ENCODE results near the gene ASTL.
"Not testable (repeated sequence)": the region's sequence is repeated elsewhere in the genome, so short reads cannot be mapped to it uniquely, and the experiment has no call there.

Gene ASTL

DNA sequence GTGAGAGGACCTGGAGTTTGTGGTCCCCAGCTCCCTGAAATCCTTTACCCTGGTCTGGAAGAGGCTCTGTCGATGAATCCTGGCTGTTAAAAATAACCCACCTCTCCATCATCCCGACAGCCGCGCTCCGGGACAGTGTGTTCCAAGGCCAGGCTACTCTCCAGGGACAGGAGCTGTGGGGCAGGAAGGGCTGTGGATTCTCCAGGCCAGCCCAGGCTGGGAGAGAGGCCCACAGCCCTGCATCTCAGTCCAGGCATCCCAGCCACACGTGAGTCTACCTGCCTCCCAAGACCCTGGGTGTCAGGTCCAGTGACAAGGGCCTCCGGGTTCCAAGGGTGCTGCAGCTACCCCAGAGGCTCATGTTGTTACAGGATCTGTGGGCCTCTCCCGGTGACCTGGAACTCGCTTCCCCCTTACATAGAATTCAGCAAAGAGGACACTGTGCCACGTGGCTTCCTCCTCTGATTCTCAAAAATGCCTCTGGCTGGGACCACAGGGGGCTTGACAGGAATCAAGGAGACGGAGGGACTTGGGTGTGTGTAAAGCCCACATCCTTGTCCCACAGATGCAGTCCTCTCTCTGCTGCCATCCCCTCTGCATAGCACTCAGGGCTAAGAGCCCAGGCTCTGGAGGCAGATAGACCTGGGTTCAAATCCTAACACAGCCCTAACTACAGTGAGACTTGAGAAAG lies 39.3 kb downstream of the ASTL start:
- no peak for DNase-seq (ENCODE audit: low read depth)

DNA sequence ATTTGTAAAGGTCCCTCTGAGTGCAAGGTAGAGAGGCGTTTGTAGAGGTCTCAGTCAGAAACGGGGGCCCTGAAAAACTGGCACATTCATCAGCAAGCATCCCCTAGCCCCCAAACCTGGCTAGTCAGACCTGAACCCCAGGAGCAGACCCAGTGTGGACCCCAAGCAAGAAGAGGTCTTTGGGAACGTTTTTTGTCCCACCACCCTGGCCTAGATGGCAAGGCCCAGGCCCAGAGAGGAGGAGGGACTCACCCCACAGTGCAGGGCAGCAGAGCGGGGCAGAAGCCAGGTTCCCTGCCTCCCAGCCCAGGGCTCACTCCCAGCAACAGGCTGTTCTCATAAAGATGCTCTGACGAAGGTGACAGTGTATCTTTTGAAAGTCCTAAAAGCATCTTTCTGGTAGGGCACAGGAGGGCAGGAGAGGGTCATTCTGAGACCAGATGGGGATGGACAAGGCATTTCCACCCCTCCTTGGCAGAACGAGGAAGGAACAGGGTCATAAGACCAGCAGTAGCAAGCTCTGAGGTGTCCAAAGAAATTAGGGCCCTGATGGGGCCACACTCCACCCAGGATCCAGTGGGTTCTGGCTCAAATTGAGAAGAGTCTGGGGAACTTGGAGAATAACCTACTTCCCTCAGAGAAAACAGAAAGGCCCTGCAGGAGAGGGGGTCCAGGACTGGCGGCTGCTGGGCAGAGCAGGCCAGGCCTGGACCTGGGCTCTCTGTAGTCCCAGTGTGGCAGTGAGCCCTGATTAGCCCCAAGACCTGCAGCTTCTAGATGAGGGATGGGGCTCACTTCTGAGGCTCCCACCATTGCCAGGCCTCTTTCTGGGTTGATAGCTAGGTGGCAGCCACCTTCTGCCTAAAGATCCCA lies 40.1 kb downstream of the ASTL start:
- no peak for DNase-seq (ENCODE audit: low read depth)

DNA sequence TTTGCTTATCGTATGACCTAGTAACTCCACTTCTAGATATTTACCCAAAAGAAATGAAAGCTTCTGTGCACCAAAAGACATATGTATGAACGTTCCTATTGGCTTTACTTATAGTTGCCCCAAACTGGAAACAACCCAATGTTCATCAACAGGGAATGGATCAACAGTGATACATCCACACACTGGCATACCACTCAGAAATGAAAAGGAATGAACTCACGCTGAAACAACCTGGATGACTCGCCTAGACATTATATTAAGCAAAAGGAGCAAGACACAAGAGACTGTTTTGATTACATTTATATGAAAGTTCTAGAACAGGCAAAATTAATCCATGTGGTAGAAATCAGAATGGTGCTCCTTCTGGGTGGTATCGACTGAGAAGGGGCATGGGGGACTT lies 40.9 kb downstream of the ASTL start:
- no peak for DNase-seq (ENCODE audit: low read depth)

DNA sequence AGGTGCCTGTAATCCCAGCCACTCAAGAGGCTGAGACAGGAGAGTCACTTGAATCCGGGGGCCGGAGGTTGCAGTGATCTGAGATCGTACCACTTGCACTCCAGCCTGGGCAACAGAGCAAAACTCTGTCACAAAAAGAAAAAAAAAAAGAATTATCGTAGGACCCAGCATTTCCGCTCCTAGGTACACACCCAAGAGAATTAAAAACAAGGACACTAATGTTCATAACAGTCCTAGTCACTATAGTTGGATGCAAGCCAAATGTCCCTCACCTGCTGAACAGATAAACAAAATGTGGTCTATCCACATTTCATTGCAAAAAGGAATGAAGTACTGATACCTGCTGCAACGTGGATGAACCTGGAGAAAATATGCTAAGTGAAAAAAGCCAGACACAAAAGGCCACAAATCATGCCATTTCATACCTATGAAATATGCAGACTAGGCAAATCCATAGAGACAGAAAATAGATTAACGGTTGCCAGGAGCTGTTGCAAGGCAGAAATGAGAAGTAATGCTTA lies 43.1 kb downstream of the ASTL start:
- no peak for DNase-seq (ENCODE audit: low read depth)

- no peak for DNase-seq (ENCODE audit: low read depth)
Observed at GRCh38 chr2:96093528-96093927, 44.8 kb downstream of the ASTL start.

DNA sequence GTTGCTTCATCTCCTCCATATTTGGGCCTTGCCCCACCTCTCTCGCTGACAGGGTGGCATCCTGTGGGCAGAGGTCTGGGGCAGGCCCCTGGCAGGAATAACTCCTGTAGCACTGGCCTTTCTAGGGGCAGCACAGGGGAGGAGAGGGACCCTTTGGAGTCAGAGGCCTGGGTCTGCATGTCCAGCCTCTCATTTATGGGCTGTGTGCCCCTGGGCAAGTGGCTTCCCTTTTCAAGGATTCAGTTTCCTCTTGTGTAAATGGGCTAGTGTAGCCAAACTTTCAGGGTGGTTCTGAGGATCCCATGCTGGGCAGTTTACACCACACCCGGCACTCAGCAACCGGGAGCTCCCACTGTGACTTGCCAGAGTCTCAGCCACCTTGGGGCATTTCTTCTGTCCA lies 45.4 kb downstream of the ASTL start:
- no peak for DNase-seq (ENCODE audit: low read depth)

- DNase-seq (ENCODE audit: low read depth): no peak
Observed at GRCh38 chr2:96092573-96092877, 45.8 kb downstream of the ASTL start.

- DNase-seq (ENCODE audit: low read depth): no peak
Observed at GRCh38 chr2:96091711-96092572, 46.4 kb downstream of the ASTL start.

DNA sequence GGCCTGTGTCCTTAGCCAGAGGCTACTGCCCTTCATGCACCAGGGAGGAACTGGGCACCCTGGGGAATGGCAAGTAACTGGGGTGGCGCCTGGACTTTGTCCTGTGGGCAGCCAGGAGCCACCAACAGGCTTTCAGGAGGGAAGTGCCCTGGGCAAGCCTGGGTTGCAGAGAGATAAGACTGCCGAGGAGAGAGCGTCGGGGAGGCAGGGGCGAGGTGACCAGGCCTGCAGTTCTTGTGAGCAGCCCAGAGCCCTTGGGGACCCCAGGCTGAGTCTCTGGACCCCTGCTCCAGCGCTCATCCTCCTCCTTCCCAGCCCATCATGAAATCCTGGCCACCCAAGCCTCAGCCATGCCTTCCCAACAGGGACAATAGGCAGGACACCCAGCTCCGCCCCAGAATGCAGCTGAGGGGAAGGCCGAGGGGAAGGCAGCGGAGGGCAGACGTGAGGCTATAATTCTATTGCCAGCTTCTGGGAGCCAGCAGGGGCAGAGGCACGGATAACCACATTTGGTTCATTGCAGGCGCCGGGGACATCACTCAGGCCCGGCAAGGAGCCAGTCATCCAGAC lies 47.1 kb downstream of the ASTL start:
- no peak for DNase-seq (ENCODE audit: low read depth)

DNA sequence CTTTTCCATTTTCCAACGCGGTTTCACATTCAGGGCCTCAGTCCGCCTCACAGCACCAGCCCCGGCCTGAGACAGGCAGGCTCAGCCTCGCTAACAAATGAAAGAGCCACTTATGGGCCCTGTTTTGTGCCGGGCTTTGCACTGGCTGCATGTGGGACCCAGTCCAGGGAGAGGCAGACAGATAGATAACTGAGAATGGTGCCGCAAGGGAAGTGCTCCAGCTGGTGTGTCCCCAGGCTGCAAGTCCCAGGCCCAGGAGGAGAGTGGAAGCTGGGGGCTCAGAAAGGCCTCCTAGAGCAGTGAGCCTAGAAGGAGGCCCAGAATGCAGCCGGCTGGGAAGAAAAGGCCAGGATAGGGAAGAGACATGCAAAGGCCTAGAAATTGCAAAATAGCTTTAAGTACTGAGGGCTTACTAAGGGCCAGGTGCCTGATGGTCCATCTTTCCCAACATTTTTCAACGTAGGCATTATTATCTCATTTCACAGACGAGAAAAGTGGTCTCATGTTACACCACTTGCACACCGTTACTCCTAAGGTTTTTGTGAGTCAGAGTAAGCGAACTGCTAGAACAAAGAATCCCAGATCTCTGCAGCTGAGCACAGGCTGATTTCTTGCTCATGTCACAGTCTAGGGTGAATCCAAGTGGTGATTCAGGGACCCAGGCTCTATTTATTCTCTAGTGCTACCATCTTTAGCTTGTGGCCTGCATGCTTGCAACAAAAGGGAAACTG lies 47.9 kb downstream of the ASTL start:
- DNase-seq (ENCODE audit: low read depth): no peak

DNA sequence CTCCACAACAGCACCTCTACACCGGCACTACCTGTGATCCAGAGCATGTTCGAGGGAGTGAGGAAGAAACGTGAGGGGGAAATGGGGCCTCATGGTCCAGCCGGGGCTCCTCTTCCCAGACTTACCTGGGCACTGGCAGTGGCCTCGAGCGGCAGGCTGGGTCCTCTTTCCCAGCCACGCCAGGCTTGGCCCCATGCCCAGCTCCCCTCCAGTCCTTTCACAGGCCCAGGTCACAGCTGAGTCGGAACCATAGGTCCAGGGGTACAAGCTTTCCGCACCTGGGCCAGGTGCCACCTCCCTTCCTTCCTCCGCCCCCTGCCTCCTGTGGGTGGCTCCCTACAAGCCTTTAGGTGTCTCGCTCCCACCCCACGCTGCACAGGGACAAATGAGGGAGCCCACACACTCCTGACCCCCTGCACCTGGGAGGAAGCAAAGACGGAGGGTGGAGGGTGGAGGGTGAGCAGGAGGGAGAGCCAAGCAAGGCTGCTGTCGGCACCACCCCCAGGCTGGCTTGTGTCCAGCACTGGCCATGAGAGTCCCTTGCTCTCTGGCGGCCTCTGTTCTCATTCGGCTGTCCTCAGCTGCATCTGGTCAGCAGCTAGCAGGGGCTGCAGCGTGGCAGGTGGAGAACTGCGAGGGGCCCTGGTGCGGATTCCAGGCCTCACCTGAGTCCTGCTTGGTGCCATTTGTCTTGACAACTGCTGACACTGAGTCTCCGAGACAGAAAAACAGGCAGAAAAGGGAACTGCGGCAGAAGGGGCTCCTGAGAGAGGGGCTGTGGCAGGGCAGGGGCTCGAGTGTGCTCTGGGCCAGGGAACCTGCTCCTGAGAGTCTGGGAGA lies 48.7 kb downstream of the ASTL start:
- no peak for DNase-seq (ENCODE audit: low read depth)

DNA sequence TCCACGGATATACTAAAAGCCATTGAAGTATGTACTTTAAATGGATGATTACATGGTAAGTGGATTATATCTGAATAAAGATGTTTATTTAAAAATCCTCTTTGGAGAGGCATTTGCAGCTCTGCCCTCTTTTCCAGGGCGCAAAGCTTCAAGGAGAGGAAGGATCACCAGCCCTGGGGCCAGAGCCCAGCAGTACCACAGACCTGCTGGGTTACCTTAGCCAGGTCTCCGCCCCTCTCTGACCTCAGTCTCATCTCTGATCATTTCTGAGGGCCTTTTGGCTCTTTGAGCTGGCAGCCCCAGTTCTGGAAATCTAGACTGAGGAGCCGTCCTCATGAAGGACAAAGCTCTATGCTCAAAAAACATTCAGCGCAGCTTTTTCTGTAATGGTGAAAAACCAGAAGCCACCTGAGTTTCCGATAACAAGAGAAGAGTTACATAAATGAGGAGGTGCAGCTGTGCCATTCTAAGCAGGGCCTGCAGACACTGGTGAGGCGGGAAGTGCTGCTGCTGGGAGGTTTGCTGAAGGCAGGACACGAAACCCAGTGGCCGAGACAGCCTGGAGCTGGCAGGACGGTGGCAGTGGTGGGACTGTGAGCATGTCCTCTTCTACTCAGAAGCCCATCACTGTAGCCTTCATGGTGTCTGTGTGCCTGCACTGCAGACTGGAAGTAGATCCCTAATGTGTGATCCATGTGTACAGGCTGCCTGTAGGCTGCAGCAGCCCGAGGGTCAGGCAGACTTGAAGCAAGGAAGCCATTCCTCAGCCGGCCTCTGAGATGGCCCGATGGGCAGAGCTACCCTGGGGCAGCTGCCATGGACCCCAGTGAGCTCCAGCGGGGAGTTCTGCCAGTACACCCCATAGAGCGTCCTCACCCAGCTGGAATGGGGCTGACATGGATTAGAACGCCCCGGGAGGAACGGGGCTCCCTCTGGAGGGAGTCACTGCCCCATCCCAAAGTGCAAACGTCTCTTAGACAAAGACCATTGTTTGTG lies 49.7 kb downstream of the ASTL start:
- DNase-seq (ENCODE audit: low read depth): no peak

DNA sequence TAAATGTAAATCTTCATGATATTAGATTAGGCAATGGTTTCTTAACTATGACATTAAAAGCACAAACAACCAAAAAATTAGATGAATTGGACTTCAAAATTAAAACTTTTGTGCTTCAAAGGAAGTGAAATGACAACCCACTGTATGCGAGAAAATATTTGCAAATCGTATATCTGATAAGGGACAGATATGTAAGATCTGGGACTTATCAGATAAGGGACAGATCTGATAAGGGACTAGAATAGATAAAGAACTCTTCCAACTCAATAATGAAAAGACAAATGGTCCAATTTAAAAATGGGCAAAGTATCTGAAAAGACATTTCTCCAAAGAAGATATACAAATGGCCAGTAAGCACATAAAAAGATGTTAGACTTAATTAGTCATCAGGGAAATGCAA lies 51.2 kb downstream of the ASTL start:
- DNase-seq (ENCODE audit: low read depth): no peak

- no peak for DNase-seq (ENCODE audit: low read depth)
Observed at GRCh38 chr2:96085541-96086355, 52.6 kb downstream of the ASTL start.

DNA sequence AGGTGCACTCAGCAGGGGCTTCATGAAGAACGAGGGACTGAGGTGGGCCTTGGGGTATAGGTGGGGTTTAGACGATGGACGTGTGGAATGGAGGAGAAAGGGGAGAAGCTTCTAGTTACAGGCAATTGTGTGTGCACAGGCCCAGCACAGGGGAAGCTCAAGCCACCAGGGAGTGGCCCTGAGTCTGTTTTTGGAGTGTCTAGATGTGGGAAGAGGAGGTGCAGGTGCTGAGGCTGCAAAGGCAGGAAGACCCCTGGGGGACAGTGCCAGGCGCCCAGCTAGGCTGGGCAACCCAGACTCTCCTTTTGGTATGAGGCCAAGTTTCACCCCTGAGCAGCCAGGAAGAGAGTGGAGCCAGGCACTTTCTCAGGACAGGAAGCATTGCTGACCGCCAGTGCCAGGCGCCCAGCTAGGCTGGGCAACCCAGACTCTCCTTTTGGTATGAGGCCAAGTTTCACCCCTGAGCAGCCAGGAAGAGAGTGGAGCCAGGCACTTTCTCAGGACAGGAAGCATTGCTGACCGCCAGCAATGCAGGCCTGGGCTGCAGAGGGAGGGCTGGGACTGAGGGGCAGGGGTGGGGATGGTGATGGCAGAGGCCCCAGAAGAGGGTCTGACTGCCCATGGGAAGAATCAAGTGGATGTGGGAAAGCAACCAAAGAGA lies 53.3 kb downstream of the ASTL start:
- DNase-seq (ENCODE audit: low read depth): not testable (repeated sequence)

DNA sequence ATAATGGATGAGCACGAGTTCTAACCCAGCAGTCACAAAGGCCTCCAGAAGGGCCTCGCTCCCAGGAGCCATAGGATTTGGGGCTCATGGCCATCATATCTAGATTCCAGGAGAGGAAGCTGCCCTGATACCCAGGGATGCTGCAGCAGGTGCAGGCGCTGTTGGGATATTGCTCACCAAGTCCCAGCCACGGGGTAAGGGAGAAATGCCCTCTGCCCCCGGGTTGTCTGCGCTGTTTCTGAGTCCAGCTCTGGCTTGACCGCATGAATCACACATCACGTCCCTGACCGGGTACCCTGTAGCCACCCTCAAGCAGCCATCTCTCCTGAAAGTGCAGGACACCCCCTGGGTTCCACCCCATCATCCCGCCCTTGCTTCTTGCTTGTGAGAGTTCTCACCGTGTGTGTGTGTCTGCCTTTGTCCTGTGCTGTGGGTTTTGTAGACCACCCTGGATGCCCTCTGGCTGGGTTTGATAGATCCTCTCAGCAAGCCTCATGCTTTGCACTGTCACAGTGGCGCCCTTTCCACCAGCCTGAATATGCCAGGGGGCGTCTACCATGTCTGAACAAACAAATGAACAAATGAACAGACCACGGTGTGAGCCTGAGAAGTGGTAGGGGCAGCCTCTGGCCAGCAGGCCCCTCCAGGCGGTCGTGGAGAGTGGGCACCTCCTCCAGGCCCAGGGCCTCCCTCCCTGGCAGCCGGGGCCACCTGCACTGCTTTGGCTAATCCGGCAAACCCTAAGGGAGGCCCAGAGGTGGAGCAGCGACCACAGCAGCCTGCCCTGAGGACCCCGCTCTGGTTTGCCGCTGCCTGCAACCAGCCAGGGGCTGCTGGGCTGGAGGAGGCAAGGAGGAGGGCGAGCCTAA lies 54.1 kb downstream of the ASTL start:
- no peak for DNase-seq (ENCODE audit: low read depth)

Measured in stimulated activated CD4-positive, alpha-beta T cell treated with anti-CD3 and anti-CD28 coated beads, Interleukin-2, amount 100 ng/mL, for 4 hours (primary cell).